AG09319 (cell line): ENCODE measurements around the gene PLA2G4B.

Source experiments
- DNase-seq: peaks from one replicate; pipeline ENCODE4 v3.0.0-alpha.2; 2010; ENCODE audit warnings: low read depth; ENCODE audit errors: extremely low read depth
- CTCF ChIP-seq: IDR thresholded peaks from 2 replicates; pipeline ENCODE4 v1.5.1; 2011; ENCODE audit warnings: low read depth, mild to moderate bottlenecking, inconsistent platforms, low read length, moderate library complexity

PLA2G4B gene

GRCh38 chr15:41836073-41836472, 2.6 kb upstream of the PLA2G4B start:
- no peak for TF ChIP-seq CTCF
- DNase-seq, result no peak

DNA sequence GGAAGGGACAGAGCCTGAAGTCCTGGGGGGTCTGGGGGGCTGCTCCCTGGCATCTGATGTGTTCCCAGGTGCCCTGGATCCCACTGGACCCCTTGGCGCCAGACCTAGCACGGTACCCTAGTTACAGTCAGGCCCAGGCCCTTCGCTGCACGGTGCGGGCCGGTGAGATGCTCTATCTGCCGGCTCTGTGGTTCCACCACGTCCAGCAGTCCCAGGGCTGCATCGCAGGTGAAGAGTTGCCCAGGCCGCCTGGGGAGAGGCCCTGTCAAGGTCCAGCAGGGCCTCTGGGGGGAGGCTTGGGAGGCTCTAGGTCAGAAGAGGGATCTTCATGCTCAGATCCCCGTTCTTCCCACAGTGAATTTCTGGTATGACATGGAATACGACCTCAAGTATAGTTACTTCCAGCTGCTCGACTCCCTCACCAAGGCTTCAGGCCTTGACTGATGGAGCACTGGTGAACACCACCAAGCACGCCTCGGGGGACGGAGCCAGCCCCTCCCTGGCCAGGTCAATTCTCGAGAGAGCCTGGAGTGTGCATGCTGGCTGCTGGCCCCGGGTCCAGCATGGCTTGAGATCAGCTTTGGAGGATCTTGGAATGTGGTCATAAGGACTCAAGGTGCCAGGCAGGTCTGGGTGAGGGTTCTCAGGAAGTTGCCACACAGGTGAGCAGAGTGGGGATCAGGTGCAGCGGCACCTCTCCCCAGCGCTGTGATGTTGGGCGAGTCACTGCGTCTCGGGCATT, 1.8 kb upstream of the PLA2G4B start:
- TF ChIP-seq CTCF, result no peak
- DNase-seq, result no peak

- no peak for DNase-seq
- TF ChIP-seq CTCF, result no peak
Observed at GRCh38 chr15:41839781-41840491, 1.3 kb downstream of the PLA2G4B start.

- TF ChIP-seq CTCF, result no peak
- DNase-seq, result no peak
Observed at GRCh38 chr15:41840673-41841072, 2.0 kb downstream of the PLA2G4B start.

DNA sequence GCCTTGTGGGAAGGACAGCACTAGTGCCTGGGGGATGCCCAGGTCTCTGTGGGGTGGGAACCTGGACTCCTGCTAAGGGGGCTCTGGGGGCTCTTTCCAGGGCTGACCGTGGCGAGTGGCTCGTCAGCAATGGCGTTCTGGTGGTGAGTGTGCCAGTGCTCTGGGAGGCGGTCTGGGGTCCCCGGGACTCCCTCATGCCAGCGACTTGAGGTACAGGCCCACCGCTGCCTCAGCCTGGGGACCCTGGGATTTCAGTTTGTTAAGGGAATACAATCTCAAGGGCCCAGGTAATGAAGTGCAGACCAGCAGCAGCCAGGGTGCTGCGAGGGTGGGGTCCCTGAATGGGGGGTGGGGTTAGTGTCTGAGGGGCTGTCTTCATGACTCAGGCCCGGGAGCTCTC, 2.5 kb downstream of the PLA2G4B start:
- no peak for TF ChIP-seq CTCF
- DNase-seq, result no peak

- DNase-seq, result no peak
- TF ChIP-seq CTCF, result no peak
Observed at GRCh38 chr15:41842229-41842628, 3.6 kb downstream of the PLA2G4B start.

DNA sequence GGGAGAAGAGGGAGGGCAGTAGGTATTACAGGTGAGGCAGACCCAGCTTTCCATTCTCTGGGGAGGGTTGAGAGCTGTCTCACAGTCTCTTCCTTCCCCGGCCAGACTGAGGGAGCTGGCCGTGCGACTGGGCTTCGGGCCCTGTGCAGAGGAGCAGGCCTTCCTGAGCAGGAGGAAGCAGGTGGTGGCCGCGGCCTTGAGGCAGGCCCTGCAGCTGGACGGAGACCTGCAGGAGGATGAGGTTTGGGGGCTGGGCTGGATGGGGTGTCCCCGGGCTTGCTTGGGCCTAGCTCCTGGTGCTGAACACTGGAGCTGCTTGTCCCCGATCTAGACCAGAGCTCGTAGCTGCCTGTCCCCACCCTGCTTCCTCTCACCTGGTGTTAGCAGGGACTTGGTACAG, 4.9 kb downstream of the PLA2G4B start:
- no peak for DNase-seq
- no peak for TF ChIP-seq CTCF
